Stimulated activated CD4-positive, alpha-beta T cell treated with anti-CD3 and anti-CD28 coated beads, TNF-alpha, amount 100 ng/mL, for 48 hours (primary cell): Measurements from ENCODE around the gene KRIT1.

ENCODE experiments used
- DNase-seq, 3 donors: peaks; one replicate each; pipeline ENCODE4 v3.0.0-alpha.2; 2020; ENCODE audit warnings: low read depth in 3 of 3

The KRIT1 gene

GRCh38 chr7:92150450-92151017 is 95.2 kb downstream of the KRIT1 start:
- no peak for DNase-seq

- no peak for DNase-seq
Measured at GRCh38 chr7:92149736-92150239, 95.9 kb downstream of the KRIT1 start.
